GM12865 (cell line): Measurements from ENCODE around the gene ZBTB7B.

Source experiments
- DNase-seq: peaks from one replicate; pipeline ENCODE4 v3.0.0; 2010; ENCODE audit warnings: low read depth
- H3K4me3 ChIP-seq: 2 replicates; pipeline ENCODE4 v1.5.1; 2011; ENCODE audit warnings: mild to moderate bottlenecking, low read depth, low read length, control low read depth
- TF ChIP-seq, protein P1 (sequence below): IDR thresholded peaks from 2 replicates; pipeline ENCODE4 v1.5.1; 2011; ENCODE audit warnings: low read length, control low read depth, low read depth, inconsistent platforms; ENCODE audit not compliant: insufficient read depth; ENCODE audit errors: missing control alignments

ZBTB7B gene

GRCh38 chr1:155029513-155030242, 27.1 kb downstream of the ZBTB7B start:
- TF ChIP-seq, protein P1, sequence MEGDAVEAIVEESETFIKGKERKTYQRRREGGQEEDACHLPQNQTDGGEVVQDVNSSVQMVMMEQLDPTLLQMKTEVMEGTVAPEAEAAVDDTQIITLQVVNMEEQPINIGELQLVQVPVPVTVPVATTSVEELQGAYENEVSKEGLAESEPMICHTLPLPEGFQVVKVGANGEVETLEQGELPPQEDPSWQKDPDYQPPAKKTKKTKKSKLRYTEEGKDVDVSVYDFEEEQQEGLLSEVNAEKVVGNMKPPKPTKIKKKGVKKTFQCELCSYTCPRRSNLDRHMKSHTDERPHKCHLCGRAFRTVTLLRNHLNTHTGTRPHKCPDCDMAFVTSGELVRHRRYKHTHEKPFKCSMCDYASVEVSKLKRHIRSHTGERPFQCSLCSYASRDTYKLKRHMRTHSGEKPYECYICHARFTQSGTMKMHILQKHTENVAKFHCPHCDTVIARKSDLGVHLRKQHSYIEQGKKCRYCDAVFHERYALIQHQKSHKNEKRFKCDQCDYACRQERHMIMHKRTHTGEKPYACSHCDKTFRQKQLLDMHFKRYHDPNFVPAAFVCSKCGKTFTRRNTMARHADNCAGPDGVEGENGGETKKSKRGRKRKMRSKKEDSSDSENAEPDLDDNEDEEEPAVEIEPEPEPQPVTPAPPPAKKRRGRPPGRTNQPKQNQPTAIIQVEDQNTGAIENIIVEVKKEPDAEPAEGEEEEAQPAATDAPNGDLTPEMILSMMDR: no peak
- no peak for DNase-seq
- H3K4me3 ChIP-seq: no peak overlapping the region

- TF ChIP-seq, protein P1: no peak
- no peak for DNase-seq
- no peak overlapping the region for H3K4me3 ChIP-seq
Measured at GRCh38 chr1:155030243-155030795, 27.7 kb downstream of the ZBTB7B start.

GRCh38 chr1:155030899-155031298, 28.3 kb downstream of the ZBTB7B start:
- no peak overlapping the region for H3K4me3 ChIP-seq
- DNase-seq: no peak
- TF ChIP-seq, protein P1: no peak

GRCh38 chr1:155032886-155033285, 30.3 kb downstream of the ZBTB7B start:
- no peak for DNase-seq
- TF ChIP-seq, protein P1: no peak
- no peak overlapping the region for H3K4me3 ChIP-seq

- H3K4me3 ChIP-seq: no peak within 1 kb of the TSS
- TF ChIP-seq, protein P1: no peak
- DNase-seq: no peak
Measured at GRCh38 chr1:155033524-155033923, 30.9 kb downstream of the ZBTB7B start, which contains the start of the genes DCST1 and DCST2. Gene DCST1 (plus strand): TSS chr1:155033824. CDS start chr1:155034037, 213 bp downstream. Gene DCST2 (minus strand): TSS chr1:155033781. CDS start chr1:155033701, 80 bp downstream.

DNA sequence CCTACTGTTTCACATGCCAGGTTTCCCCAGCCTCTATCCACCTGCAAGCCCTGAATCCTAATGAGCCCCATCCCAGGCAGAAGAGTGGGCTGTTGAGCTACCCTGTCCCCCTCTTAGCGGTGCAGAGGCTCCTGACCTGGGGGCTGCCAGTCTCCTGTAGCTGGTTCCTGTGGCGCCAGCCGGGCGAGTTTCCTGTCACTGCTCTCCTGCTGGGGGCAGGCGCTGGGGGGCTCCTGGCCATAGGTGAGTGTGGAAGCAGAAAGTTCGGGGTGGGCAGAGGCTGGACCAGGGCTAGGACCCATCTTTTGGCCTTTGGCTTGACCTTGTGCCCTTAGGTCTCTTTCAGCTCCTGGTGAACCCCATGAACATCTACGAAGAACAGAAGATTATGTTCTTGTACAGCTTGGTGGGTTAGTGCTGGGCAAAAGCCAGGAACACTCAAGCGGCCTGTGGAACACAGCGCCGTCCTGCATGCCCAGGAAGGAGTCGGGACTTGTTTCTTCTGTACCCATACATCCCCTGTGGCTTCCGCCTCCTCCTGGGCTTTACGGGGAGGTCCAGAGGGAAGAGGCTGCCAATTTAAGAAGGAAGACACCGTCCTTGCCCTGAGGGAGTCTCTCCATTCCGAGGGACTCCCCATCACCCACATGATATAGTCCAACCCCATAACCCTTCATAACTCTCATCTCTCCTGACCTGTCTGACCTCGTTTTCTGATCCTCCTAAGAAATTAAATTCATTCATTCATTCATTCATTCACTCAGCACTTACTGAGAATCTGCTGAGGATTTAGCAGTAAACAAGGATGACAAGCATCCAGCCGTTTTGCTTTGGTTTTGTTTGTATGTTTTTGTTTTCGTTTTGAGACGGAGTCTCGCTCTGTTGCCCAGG, 32.0 kb downstream of the ZBTB7B start:
- DNase-seq: no peak
- TF ChIP-seq, protein P1: no peak
- H3K4me3 ChIP-seq: no peak overlapping the region
